SK-N-SH (cell line): ENCODE measurements around the gene ZNF337. TPM values are rescaled to one million over a fixed set of nuclear protein-coding genes. Genes with fewer than 3 reads are reported as not detected.
A peak's percentile ranks its signal among the peaks of the same experiment; 100 is the strongest.
"Not testable (repeated sequence)": the region's sequence is repeated elsewhere in the genome, so short reads cannot be mapped to it uniquely, and the experiment has no call there.

ENCODE experiments used
- CTCF ChIA-PET: fragments of 300-600, 350-600 bp; formaldehyde crosslinking; extraction: SDS; loops from one replicate; lab custom pipeline; 2021; lab: Yijun Ruan, JAX
- POLR2A ChIA-PET: fragments of 350-600 bp; sonication (Branson Sonifier 250); formaldehyde crosslinking; extraction: SDS; loops from one replicate; lab custom pipeline; 2020; ENCODE audit warnings: antibody characterized with exemption, inconsistent platforms; lab: Yijun Ruan, JAX
- DNase-seq: peaks from one replicate; pipeline ENCODE4 v3.0.0; 2012
- H2AFZ ChIP-seq: fragments of 200-600 bp; sonication (generic); 2 replicates; pipeline ENCODE4 v1.8.1; 2016; ENCODE audit warnings: antibody characterized with exemption, mild to moderate bottlenecking, low read depth
- H3F3A ChIP-seq: fragments of 200-600 bp; sonication (generic); replicated peaks from 2 replicates; pipeline ENCODE3; 2016; ENCODE audit warnings: antibody characterized with exemption, mild to moderate bottlenecking; ENCODE audit not compliant: insufficient read depth
- H3K27ac ChIP-seq, 2 experiments: fragments of 200-500 bp in 1 of 2; fragments of 200-600 bp in 1 of 2; sonication (Bioruptor generic) in 1 of 2; sonication (generic), shearing (Covaris generic) in 1 of 2; 2 replicates each; pipeline versions ENCODE4 v1.5.1 to v1.6.1; 2014 to 2016; ENCODE audit warnings: low read depth in 2 of 2, inconsistent platforms in 1 of 2, low read length in 1 of 2, mild to moderate bottlenecking in 1 of 2, mixed read lengths in 1 of 2
- H3K27me3 ChIP-seq: fragments of 200-600 bp; sonication (generic), shearing (Covaris generic); 2 replicates; pipeline ENCODE4 v1.6.1; 2016; ENCODE audit warnings: mixed run types; ENCODE audit not compliant: insufficient read depth
- H3K36me3 ChIP-seq, 2 experiments: fragments of 200-500 bp in 1 of 2; fragments of 200-600 bp in 1 of 2; sonication (Bioruptor generic) in 1 of 2; sonication (generic) in 1 of 2; replicated peaks in 1 of 2; 2 replicates each; pipeline versions ENCODE3 to v1.5.1; 2014 to 2016; ENCODE audit warnings: low read length in 1 of 2, mild to moderate bottlenecking in 1 of 2; ENCODE audit not compliant: insufficient read depth in 2 of 2, control insufficient read depth in 1 of 2
- H3K4me1 ChIP-seq, 2 experiments: fragments of 200-500 bp in 1 of 2; fragments of 200-600 bp in 1 of 2; sonication (Bioruptor generic) in 1 of 2; sonication (generic), shearing (Covaris generic) in 1 of 2; 2 replicates each; pipeline versions ENCODE4 v1.5.1 to v1.6.1; 2014 to 2016; ENCODE audit warnings: low read depth in 1 of 2, low read length in 1 of 2, mixed run types in 1 of 2; ENCODE audit not compliant: insufficient read depth in 2 of 2, control insufficient read depth in 1 of 2
- H3K4me2 ChIP-seq: fragments of 200-600 bp; sonication (generic), shearing (Covaris generic); 2 replicates; pipeline ENCODE4 v1.6.1; 2017; ENCODE audit warnings: mixed run types
- H3K4me3 ChIP-seq, 2 experiments: fragments of 200-500 bp in 1 of 2; fragments of 200-600 bp in 1 of 2; sonication (Bioruptor generic) in 1 of 2; sonication (generic), shearing (Covaris generic) in 1 of 2; 2 replicates each; pipeline versions ENCODE4 v1.5.1 to v1.8.1; 2014 to 2016; ENCODE audit warnings: low read depth in 2 of 2, inconsistent platforms in 1 of 2, low read length in 1 of 2, mild to moderate bottlenecking in 1 of 2, mixed read lengths in 1 of 2, moderate library complexity in 1 of 2
- H3K79me2 ChIP-seq: fragments of 200-600 bp; sonication (generic); 2 replicates; pipeline ENCODE4 v1.8.1; 2017; ENCODE audit warnings: mild to moderate bottlenecking; ENCODE audit not compliant: insufficient read depth
- H3K9ac ChIP-seq: fragments of 200-600 bp; sonication (generic); 2 replicates; pipeline ENCODE4 v1.6.1; 2017; ENCODE audit warnings: mixed run types
- H3K9me2 ChIP-seq: fragments of 200-600 bp; sonication (generic); 2 replicates; pipeline ENCODE4 v1.6.1; 2017; ENCODE audit warnings: mixed run types
- H3K9me3 ChIP-seq: fragments of 200-600 bp; sonication (generic); 2 replicates; pipeline ENCODE4 v1.6.1; 2017; ENCODE audit warnings: mixed run types, mild to moderate bottlenecking, moderate library complexity
- H4K20me1 ChIP-seq: fragments of 200-600 bp; sonication (generic); 2 replicates; pipeline ENCODE4 v1.6.1; 2017; ENCODE audit warnings: mild to moderate bottlenecking, mixed run types; ENCODE audit not compliant: insufficient read depth
- CHD2 ChIP-seq: fragments of 150-350 bp; IDR thresholded peaks from 2 replicates; pipeline ENCODE4 v1.6.1; 2018; ENCODE audit warnings: low read length; ENCODE audit not compliant: partially characterized antibody
- EP300 ChIP-seq, 2 experiments: IDR thresholded peaks; 2 replicates each; pipeline versions ENCODE4 v1.4.0 to v1.6.1; 2012; ENCODE audit warnings: borderline replicate concordance in 1 of 2, low read depth in 1 of 2, low read length in 1 of 2
- FOXJ3 ChIP-seq: sonication (generic); formaldehyde crosslinking; IDR thresholded peaks from 2 replicates; pipeline ENCODE4 v1.5.1; 2020; ENCODE audit warnings: mild to moderate bottlenecking, missing genetic modification reagents
- GABPA ChIP-seq: IDR thresholded peaks from 2 replicates; pipeline ENCODE4 v1.4.0; 2012; ENCODE audit warnings: low read depth, mild to moderate bottlenecking
- NFIC ChIP-seq: IDR thresholded peaks from 2 replicates; pipeline ENCODE4 v1.4.0; 2012; ENCODE audit warnings: borderline replicate concordance
- NRF1 ChIP-seq: IDR thresholded peaks from 2 replicates; pipeline ENCODE4 v1.6.1; 2012; ENCODE audit warnings: low read depth, mild to moderate bottlenecking, low read length
- SMC3 ChIP-seq: IDR thresholded peaks from 2 replicates; pipeline ENCODE4 v1.6.1; 2012; ENCODE audit warnings: low read depth, low read length, improper control_type of control experiment
- TAF1 ChIP-seq: IDR thresholded peaks from 2 replicates; pipeline ENCODE4 v1.6.1; 2012; ENCODE audit warnings: low read depth, mild to moderate bottlenecking, low read length, moderate library complexity, borderline replicate concordance
- WGBS: methylation state at CpG from one replicate; pipeline ENCODE4 v1.1.6; 2017; ENCODE audit warnings: low lambda C conversion rate; 5-methylcytosine and 5-hydroxymethylcytosine counted together
- polyA plus RNA-seq, 3 experiments: library from polyadenylated mRNA; depleted of rRNA; stranded (reverse); fragments of >200 nt; gene quantifications; 2 replicates each; pipeline ENCODE4 v1.2.3, GENCODE V29; 2012
- TF ChIP-seq, protein P1 (sequence below): IDR thresholded peaks from 2 replicates; pipeline ENCODE4 v1.4.0; 2012; ENCODE audit warnings: low read depth
- TF ChIP-seq, protein P2 (sequence below): IDR thresholded peaks from 2 replicates; pipeline ENCODE4 v1.4.0; 2012; ENCODE audit warnings: low read depth, borderline replicate concordance

Gene ZNF337
- polyA plus RNA-seq, 1 of the 3 experiments (the other 2 are of a cell fraction), result 16.5 TPM

DNA sequence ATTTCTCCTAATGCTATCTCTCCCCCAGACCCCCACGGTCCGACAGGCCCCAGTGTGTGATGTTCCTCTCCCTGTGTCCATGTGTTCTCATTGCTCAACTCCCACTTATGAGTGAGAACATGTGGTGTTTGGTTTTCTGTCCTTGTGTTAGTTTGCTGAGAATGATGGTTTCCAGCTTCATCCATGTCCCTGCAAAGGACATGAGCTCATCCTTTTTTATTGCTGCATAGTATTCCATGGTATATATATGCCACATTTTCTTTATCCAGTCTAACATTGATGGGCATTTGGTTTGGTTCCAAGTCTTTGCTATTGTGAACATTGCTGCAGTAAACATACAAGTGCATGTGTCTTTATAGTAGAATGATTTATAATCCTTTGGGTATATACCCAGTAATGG lies 4.2 kb upstream of the ZNF337 start:
- H4K20me1 ChIP-seq, H3K4me3 ChIP-seq, H3K9me2 ChIP-seq, H3K36me3 ChIP-seq, H3K4me2 ChIP-seq, H3K79me2 ChIP-seq, H2AFZ ChIP-seq, H3K27me3 ChIP-seq, H3K9ac ChIP-seq, H3K27ac ChIP-seq, H3F3A ChIP-seq, CTCF ChIA-PET, DNase-seq, H3K9me3 ChIP-seq, POLR2A ChIA-PET, H3K4me1 ChIP-seq: not testable (repeated sequence)
- WGBS, result 67% methylated on average over 2 of the region's 2 CpGs

DNA sequence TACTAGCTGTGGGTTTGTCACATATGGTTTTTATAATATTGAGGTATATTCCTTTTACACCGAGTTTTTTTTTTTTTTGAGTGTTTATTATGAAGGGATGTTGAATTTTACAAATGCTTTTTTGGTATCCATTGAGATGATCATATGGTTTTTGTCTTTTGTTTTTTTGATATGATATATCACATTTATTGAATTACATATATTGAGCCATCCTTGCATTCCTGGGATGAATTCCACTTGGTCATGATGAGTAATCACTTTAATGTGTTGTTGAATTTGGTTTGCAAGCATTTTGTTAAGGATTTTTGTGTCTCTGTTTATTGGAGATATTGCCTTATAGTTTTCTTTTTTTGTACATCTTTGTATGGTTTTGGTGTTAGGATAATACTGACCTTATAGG lies 3.3 kb upstream of the ZNF337 start:
- Histone ChIP-seq H3F3A (peaks cover 5% of the 10 kb centered on the region), H3K9ac (no peak overlapping the region), H4K20me1 (no peaks in the 10 kb centered on the region), H2AFZ (no peak overlapping the region), H3K27ac (no peak overlapping the region), H3K9me3 (peaks cover 8% of the 10 kb centered on the region; the same call in 1 of the 2 replicates), H3K79me2 (peaks cover 14% of the 10 kb centered on the region), H3K27me3 (no peaks in the 10 kb centered on the region), H3K4me2 (no peak overlapping the region), H3K9me2 (no peaks in the 10 kb centered on the region), H3K4me1 (peaks cover 0 to 4% of the 10 kb centered on the region in 2 experiments; a peak in 1 of 4 replicates), H3K4me3 (no peak overlapping the region), H3K36me3 (no peaks in the 10 kb centered on the region)
- DNase-seq, result no peak
- WGBS, result 2% methylated on average over 1 of the region's 1 CpG
- CTCF ChIA-PET, result no interaction called here
- POLR2A ChIA-PET, result no interaction called here
- TF ChIP-seq EP300 (IDR thresholded peaks at IDR 0.05; ENCODE audit: borderline replicate concordance in 1 of 2, low read depth in 1 of 2, low read length in 1 of 2), result no peak
- no peak for TF ChIP-seq NRF1
- TF ChIP-seq, protein P1, sequence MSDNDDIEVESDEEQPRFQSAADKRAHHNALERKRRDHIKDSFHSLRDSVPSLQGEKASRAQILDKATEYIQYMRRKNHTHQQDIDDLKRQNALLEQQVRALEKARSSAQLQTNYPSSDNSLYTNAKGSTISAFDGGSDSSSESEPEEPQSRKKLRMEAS, result no peak
- TF ChIP-seq GABPA, result no peak
- no peak for TF ChIP-seq TAF1
- no peak for TF ChIP-seq SMC3
- TF ChIP-seq NFIC, result no peak
- TF ChIP-seq FOXJ3, result no peak

DNA sequence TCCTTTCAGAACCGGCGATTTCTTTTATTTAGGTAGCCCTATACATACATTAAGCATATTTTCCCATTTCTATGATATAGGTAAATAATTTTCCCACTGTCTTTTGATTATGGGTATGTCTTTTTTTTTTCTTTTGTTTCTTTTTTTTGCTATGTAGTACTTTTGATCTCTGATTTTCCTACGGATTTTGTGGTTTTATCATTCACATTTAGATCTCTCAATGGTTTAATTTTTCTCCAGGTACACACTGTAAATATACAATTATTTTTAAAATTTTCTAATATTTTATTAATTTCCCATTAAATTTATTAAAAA lies 436 bp upstream of the ZNF337 start:
- peak overlapping the region; percentile 93 for H3K9ac ChIP-seq
- H2AFZ ChIP-seq, result peak overlapping the region; percentile 99
- H3K79me2 ChIP-seq, result peaks cover 36% of the 10 kb centered on the region
- H3K4me1 ChIP-seq, result peaks cover 0 to 4% of the 10 kb centered on the region in 2 experiments; a peak in 1 of 4 replicates
- POLR2A ChIA-PET, result no interaction called here
- CTCF ChIA-PET, result no interaction called here
- H3K9me2 ChIP-seq, result no peaks in the 10 kb centered on the region
- peaks cover 8% of the 10 kb centered on the region; the same call in 1 of the 2 replicates for H3K9me3 ChIP-seq
- H4K20me1 ChIP-seq, result no peaks in the 10 kb centered on the region
- H3K36me3 ChIP-seq, result peaks cover 0 to 2% of the 10 kb centered on the region in 2 experiments
- peak overlapping the region; percentile 89 for H3K4me2 ChIP-seq
- peaks cover 5% of the 10 kb centered on the region for H3F3A ChIP-seq
- no peak for TF ChIP-seq NRF1
- TF ChIP-seq CHD2, result no peak
- TF ChIP-seq, protein P2, sequence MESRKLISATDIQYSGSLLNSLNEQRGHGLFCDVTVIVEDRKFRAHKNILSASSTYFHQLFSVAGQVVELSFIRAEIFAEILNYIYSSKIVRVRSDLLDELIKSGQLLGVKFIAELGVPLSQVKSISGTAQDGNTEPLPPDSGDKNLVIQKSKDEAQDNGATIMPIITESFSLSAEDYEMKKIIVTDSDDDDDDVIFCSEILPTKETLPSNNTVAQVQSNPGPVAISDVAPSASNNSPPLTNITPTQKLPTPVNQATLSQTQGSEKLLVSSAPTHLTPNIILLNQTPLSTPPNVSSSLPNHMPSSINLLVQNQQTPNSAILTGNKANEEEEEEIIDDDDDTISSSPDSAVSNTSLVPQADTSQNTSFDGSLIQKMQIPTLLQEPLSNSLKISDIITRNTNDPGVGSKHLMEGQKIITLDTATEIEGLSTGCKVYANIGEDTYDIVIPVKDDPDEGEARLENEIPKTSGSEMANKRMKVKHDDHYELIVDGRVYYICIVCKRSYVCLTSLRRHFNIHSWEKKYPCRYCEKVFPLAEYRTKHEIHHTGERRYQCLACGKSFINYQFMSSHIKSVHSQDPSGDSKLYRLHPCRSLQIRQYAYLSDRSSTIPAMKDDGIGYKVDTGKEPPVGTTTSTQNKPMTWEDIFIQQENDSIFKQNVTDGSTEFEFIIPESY, result no peak
- WGBS, result 0% methylated on average over 3 of the region's 3 CpGs
- no peaks in the 10 kb centered on the region for H3K27me3 ChIP-seq
- H3K4me3 ChIP-seq, result peak overlapping the region; percentile 87 to 94
- peak overlapping the region; percentile 41 to 72; a peak in 2 of 4 replicates for H3K27ac ChIP-seq
- no peak for DNase-seq
